GM12892 (cell line): ENCODE measurements around the gene PPP6R3.

ENCODE experiments used
- POLR2A ChIP-seq: IDR thresholded peaks from 2 replicates; pipeline ENCODE4 v1.6.1; 2011; ENCODE audit warnings: low read depth, low read length, control low read depth
- POLR2AphosphoS5 ChIP-seq: IDR thresholded peaks from 2 replicates; pipeline ENCODE4 v1.6.1; 2011; ENCODE audit warnings: low read depth, low read length, control low read depth

- no peak for TF ChIP-seq POLR2AphosphoS5
- no peak for TF ChIP-seq POLR2A
These were observed 22.5 kb upstream of the PPP6R3 start for GRCh38 chr11:68437927-68438657.
